ENCODE data around the gene PPP1R7. TPM values are rescaled to one million over a fixed set of nuclear protein-coding genes. Genes with fewer than 3 reads are reported as not detected.

The PPP1R7 gene, protein sequence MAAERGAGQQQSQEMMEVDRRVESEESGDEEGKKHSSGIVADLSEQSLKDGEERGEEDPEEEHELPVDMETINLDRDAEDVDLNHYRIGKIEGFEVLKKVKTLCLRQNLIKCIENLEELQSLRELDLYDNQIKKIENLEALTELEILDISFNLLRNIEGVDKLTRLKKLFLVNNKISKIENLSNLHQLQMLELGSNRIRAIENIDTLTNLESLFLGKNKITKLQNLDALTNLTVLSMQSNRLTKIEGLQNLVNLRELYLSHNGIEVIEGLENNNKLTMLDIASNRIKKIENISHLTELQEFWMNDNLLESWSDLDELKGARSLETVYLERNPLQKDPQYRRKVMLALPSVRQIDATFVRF
- total RNA-seq: 76.7 and 104 TPM in 2 replicates

DNA sequence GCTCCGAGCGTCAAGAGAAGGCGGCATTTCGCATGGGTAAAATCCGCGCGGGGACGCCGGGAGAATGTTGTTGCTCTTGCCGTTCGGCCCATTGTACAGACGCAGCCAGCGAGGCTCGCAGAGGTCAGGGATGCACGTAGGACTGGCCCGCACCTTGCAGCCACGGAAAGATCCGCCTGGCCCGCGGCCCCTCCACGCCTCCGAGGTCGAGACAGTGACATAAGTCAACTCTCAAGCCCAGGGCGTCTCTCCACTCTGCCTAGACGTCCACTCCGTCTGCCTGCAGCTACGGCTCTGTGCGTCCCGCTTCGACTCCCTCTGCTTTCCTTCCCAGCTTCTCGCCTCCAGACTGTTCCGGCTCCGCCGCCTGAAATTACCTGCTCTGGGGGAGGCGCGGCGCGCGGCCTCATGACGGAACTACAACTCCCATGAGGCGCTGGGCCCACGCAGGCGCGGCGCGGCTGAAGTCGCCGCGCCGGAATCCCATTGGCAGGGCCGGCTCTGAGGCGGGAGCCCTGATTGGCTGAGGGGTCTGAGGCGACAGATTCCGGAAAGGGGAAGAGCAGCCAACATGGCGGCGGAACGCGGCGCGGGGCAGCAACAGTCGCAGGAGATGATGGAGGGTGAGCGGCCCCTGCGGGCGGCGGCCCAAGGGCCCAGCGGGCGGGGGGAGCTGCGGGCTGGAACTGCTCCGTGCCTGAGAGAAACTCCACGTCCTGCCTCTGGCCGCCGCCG is at the start of gene PPP1R7:
PPP1R7 (plus strand) TSS at position 543 of the 735 bp plus-strand sequence; CDS start at position 572, 29 bp downstream.

DNA sequence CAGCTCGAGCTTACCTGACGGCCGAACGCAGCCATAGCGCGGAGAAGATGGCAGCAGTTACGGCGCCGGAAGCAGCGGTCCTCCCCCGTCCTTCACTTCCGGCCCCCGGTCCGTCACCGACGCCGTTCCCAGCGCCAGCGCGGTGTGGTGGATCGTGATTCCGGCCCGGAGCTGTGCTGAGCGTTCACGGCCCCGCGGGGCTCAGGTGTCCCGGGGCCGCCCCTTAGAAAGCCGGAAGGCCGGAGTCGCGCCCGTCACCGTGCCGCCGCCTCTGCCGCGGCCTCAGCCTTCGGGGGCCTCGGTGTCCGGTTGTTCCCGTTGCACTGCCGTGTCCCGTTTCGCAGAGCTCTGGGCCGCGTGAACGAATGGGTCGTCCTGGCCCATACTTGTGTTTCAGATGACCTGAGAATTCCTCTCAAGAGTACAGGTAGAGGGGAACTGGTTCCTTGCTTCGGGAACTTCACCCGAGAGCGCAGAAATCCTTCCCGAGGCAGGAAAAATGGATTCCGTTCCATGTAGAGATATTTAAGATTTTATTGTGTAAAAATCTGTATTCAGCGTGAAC is 47.9 kb upstream of the PPP1R7 start, which contains the start of gene MTERF4:
MTERF4 (minus strand) TSS at position 49 of the 565 bp plus-strand sequence; CDS start at position 35, 14 bp downstream.

DNA sequence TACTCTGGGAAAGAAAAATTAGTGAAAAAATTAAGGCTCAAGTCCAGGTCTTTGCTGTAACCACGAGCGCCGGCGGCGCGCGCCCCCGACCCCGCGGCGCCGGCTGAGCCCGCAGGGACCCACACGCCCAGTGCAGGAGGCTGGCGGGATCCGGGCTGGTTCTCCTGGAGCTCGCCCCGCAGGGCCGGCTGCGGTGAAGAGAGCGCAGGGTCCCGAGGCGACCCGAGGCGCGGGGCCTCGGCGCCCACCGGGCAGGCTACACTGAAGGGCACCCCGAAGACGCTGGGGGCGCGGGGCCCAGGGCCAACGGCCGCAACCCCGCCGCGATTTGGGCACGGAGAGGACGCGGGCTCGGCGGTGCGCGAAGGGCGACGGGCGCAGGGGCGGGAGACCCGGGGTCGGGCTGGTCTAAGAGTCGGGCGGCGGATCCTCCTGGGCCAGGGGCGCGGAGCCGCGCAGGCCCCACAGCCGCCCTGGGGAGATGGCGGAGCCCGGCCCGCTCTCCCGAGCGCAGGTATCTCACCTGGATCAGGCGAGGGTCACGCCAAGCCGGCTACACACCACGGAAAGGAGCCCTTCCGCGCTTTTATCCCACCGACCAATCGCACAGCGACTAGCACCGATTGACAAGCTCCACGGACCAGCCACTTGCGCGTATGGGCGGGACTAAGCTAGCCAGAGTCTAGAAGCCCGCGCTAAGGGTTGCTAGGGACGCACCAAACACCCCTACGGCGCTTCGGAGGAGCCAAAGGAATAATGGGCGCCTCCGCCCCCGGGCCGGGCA is 1.2 kb upstream of the PPP1R7 start, which contains the start of gene PASK:
PASK (minus strand) TSS at position 582 of the 784 bp plus-strand sequence. CDS start 6,440 bp downstream, outside the sequence.

DNA sequence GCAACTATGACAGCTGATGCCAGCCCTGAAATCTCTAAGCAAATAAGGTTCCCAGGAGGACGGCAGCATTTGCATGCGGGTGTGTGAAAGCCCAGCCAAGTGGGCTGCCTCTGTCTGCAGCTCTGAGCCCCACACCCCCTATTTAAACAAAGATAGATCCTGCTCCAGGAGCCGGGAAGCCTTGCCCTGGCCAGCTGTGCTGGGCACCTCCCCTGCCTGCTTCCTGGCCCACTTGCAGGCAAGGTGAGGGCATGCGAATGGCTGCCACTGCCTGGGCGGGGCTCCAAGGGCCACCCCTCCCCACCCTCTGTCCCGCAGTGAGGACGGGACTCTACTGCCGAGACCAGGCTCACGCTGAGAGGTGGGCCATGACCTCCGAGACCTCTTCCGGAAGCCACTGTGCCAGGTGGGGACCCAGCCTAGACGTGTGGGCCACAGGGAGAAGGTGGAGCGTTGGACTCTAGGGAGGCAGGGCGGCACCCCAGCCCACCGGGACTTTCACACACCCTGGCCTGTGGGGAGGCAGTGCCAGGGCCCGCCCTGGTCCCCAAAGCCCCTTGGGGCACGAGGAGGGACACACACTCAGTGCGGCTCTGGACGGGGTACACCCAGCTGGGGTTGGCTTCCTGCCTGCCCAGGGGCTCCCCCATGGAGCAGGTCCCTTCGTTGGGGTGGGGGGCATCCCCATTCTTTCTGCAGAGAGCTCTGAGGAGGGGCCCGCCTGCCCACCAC is 38.3 kb downstream of the PPP1R7 start, which contains the start of gene ANO7:
ANO7 (plus strand) TSS at position 317 of the 732 bp plus-strand sequence. CDS start 1,387 bp downstream, outside the sequence.

Other genes with a start within 250 kb of the PPP1R7 start
- gene CROCC2, start 244.1 kb upstream of the PPP1R7 start, total RNA-seq: under 0.01 TPM in 2 replicates
- gene SNED1, start 151.8 kb upstream of the PPP1R7 start, total RNA-seq: 37.2 and 59.5 TPM in 2 replicates
- 29.3 and 34.0 TPM in 2 replicates for gene MTERF4, start 48.2 kb upstream of the PPP1R7 start, total RNA-seq
- gene PASK, start 995 bp upstream of the PPP1R7 start, total RNA-seq: 2.4 and 3.7 TPM in 2 replicates
- 0.25 and 0.40 TPM in 2 replicates for gene ANO7, start 38.2 kb downstream of the PPP1R7 start, total RNA-seq
- gene HDLBP, start 165.2 kb downstream of the PPP1R7 start, total RNA-seq: 1,359 and 1,448 TPM in 2 replicates
- gene SEPTIN2, start 165.5 kb downstream of the PPP1R7 start, total RNA-seq: 551 and 552 TPM in 2 replicates
- gene FARP2, start 205.8 kb downstream of the PPP1R7 start, total RNA-seq: 37.1 and 50.5 TPM in 2 replicates